HepG2 (cell line): ENCODE data around the gene PTPRF.

Experiments used
- GTF2F1 ChIP-seq: fragments of 150-350 bp; IDR thresholded peaks from 2 replicates; pipeline ENCODE4 v1.6.1; 2014; ENCODE audit warnings: low read length
- ONECUT2 ChIP-seq: sonication (generic); formaldehyde crosslinking; IDR thresholded peaks from 2 replicates; pipeline ENCODE4 v1.4.0; 2020; ENCODE audit warnings: missing genetic modification reagents
- SMAD1 ChIP-seq: sonication (generic); formaldehyde crosslinking; IDR thresholded peaks from 2 replicates; pipeline ENCODE4 v1.4.0; 2020; ENCODE audit warnings: missing genetic modification reagents, low read depth, mild to moderate bottlenecking, borderline replicate concordance
- SRF ChIP-seq: IDR thresholded peaks from 2 replicates; pipeline ENCODE4 v1.6.1; 2011; ENCODE audit warnings: mild to moderate bottlenecking, low read depth, low read length, moderate library complexity
- ZNF331 ChIP-seq: sonication (generic); formaldehyde crosslinking; IDR thresholded peaks from 2 replicates; pipeline ENCODE4 v1.4.0; 2020; ENCODE audit warnings: missing genetic modification reagents
- ZSCAN30 ChIP-seq: sonication (generic); formaldehyde crosslinking; IDR thresholded peaks from 2 replicates; pipeline ENCODE4 v1.5.0; 2020; ENCODE audit warnings: mild to moderate bottlenecking, missing genetic modification reagents
- TF ChIP-seq, protein P1 (sequence below): IDR thresholded peaks from 2 replicates; pipeline ENCODE4 v1.6.1; 2012; ENCODE audit warnings: low read length, improper control_type of control experiment
- TF ChIP-seq, protein P2 (sequence below): sonication (generic); formaldehyde crosslinking; IDR thresholded peaks from 2 replicates; pipeline ENCODE4 v1.4.0; 2020; ENCODE audit warnings: missing genetic modification reagents

DNA sequence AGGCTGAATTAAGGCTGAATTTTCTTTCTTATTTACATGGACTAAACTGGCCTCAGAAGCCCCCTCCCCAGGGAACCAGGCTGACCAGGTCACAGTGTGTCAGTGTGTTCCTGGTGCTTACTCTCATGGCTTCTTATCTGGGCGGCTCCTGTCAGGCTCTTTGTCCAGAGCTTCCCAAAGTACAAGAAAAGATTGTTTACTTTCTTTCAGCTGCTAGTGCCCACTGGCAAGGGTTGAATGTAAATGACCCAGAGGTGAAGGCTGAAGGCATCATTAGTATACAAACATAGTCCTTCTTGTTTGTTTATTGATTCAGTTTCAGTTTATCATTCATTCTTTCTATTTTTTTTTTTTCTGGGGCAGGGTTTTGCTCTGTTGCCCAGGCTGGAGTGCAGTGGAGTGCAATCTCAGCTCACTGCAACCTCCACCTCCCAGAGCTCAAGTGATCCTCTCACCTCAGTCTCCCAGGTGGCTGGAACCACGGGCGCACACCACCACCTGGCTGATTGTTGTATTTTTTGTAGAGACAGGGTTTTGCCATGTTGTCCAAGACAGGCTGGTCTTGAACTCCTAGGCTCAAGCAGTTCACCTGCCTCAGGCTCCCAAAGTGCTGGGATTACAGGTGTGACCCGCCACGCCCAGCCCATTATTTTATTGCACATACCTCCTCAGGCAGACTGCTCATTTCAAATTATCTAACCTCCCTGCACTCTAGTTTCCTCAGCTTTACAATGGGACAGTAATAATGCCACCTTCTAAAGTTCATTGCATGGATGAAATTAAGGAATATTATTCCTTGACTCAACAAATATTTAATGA lies 109.5 kb downstream of the PTPRF start:
- TF ChIP-seq SRF, result no peak
- TF ChIP-seq ONECUT2 (CRISPR knock-in tag), result no peak
- no peak for TF ChIP-seq ZSCAN30 (CRISPR knock-in tag)
- no peak for TF ChIP-seq SMAD1 (CRISPR knock-in tag)
- TF ChIP-seq, protein P1, sequence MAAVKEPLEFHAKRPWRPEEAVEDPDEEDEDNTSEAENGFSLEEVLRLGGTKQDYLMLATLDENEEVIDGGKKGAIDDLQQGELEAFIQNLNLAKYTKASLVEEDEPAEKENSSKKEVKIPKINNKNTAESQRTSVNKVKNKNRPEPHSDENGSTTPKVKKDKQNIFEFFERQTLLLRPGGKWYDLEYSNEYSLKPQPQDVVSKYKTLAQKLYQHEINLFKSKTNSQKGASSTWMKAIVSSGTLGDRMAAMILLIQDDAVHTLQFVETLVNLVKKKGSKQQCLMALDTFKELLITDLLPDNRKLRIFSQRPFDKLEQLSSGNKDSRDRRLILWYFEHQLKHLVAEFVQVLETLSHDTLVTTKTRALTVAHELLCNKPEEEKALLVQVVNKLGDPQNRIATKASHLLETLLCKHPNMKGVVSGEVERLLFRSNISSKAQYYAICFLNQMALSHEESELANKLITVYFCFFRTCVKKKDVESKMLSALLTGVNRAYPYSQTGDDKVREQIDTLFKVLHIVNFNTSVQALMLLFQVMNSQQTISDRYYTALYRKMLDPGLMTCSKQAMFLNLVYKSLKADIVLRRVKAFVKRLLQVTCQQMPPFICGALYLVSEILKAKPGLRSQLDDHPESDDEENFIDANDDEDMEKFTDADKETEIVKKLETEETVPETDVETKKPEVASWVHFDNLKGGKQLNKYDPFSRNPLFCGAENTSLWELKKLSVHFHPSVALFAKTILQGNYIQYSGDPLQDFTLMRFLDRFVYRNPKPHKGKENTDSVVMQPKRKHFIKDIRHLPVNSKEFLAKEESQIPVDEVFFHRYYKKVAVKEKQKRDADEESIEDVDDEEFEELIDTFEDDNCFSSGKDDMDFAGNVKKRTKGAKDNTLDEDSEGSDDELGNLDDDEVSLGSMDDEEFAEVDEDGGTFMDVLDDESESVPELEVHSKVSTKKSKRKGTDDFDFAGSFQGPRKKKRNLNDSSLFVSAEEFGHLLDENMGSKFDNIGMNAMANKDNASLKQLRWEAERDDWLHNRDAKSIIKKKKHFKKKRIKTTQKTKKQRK, result no peak
- no peak for TF ChIP-seq ZNF331 (CRISPR knock-in tag)
- TF ChIP-seq, protein P2, sequence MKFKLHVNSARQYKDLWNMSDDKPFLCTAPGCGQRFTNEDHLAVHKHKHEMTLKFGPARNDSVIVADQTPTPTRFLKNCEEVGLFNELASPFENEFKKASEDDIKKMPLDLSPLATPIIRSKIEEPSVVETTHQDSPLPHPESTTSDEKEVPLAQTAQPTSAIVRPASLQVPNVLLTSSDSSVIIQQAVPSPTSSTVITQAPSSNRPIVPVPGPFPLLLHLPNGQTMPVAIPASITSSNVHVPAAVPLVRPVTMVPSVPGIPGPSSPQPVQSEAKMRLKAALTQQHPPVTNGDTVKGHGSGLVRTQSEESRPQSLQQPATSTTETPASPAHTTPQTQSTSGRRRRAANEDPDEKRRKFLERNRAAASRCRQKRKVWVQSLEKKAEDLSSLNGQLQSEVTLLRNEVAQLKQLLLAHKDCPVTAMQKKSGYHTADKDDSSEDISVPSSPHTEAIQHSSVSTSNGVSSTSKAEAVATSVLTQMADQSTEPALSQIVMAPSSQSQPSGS (CRISPR knock-in tag), result no peak
- no peak for TF ChIP-seq GTF2F1
